GM12878 (cell line): ENCODE measurements around the gene NPVF.

Source experiments
- BRCA1 ChIP-seq: IDR thresholded peaks from 2 replicates; pipeline ENCODE4 v1.6.1; 2011; ENCODE audit warnings: low read depth, low read length, improper control_type of control experiment
- RAD21 ChIP-seq: IDR thresholded peaks from 2 replicates; pipeline ENCODE4 v1.6.1; 2011; ENCODE audit warnings: mild to moderate bottlenecking, low read depth, low read length, moderate library complexity; ENCODE audit not compliant: insufficient read depth
- TAF1 ChIP-seq: IDR thresholded peaks from 2 replicates; pipeline ENCODE4 v1.6.1; 2011; ENCODE audit warnings: mild to moderate bottlenecking, low read depth, low read length, borderline replicate concordance
- TCF12 ChIP-seq: IDR thresholded peaks from 2 replicates; pipeline ENCODE4 v1.6.1; 2011; ENCODE audit warnings: low read depth, mild to moderate bottlenecking, low read length

- TF ChIP-seq TCF12 (no peak), BRCA1 (no peak), TAF1 (no peak), RAD21 (no peak)
Measured at GRCh38 chr7:25260862-25261494, 32.7 kb upstream of the NPVF start.
